Heart left ventricle (tissue), 16 donors: Measurements from ENCODE around the gene RMND1. TPM values are rescaled to one million over a fixed set of nuclear protein-coding genes. Genes with fewer than 3 reads are reported as not detected.
A peak's percentile ranks its signal among the peaks of the same experiment; 100 is the strongest.

ENCODE experiments used
- ATAC-seq, 4 donors: fragments of 200-7000 bp; cut with Tn5 transposase; one replicate each; pipeline ENCODE4 v1.9.1; 2020 to 2022; ENCODE audit warnings: moderate library complexity in 4 of 4, mild to moderate bottlenecking in 3 of 4, moderate number of reproducible peaks in 1 of 4
- DNase-seq, 5 donors: peaks; one replicate each; pipeline ENCODE4 v3.0.0-alpha.2; 2020
- H3K27ac ChIP-seq, 12 donors: fragments of 200-600 bp; sonication (generic) in 4 of 12; one replicate each; pipeline versions ENCODE4 v1.5.0 to v1.8.0; 2016 to 2022; ENCODE audit warnings: mild to moderate bottlenecking in 2 of 12
- H3K27me3 ChIP-seq, 9 donors: fragments of 200-600 bp; sonication (generic) in 2 of 9; one replicate each; pipeline versions ENCODE4 v1.5.1 to v1.8.0; 2016 to 2022; ENCODE audit warnings: mild to moderate bottlenecking in 3 of 9
- H3K36me3 ChIP-seq, 9 donors: fragments of 200-600 bp; sonication (generic) in 2 of 9; one replicate each; pipeline versions ENCODE4 v1.5.0 to v1.8.0; 2018 to 2022; ENCODE audit warnings: mild to moderate bottlenecking in 2 of 9
- H3K4me1 ChIP-seq, 12 donors: fragments of 200-600 bp; sonication (generic) in 4 of 12; one replicate each; pipeline versions ENCODE4 v1.5.0 to v1.8.0; 2016 to 2022; ENCODE audit warnings: mild to moderate bottlenecking in 3 of 12
- H3K4me3 ChIP-seq, 12 donors: fragments of 200-600 bp; sonication (generic) in 4 of 12; one replicate each; pipeline versions ENCODE4 v1.5.0 to v1.8.0; 2017 to 2022; ENCODE audit warnings: mild to moderate bottlenecking in 9 of 12, moderate library complexity in 4 of 12
- H3K9me3 ChIP-seq, 12 donors: fragments of 200-600 bp; sonication (generic) in 4 of 12; one replicate each; pipeline versions ENCODE4 v1.5.0 to v1.8.0; 2016 to 2022; ENCODE audit warnings: mild to moderate bottlenecking in 1 of 12
- CTCF ChIP-seq, 12 donors: fragments of 200-600 bp; sonication (generic) in 4 of 12; IDR thresholded peaks; one replicate each; pipeline versions ENCODE4 v1.5.0 to v1.8.0; 2018 to 2022; ENCODE audit warnings: antibody characterized with exemption in 12 of 12, mild to moderate bottlenecking in 5 of 12
- POLR2A ChIP-seq, 2 donors: fragments of 450-650 bp; IDR thresholded peaks; one replicate each; pipeline ENCODE4 v1.6.1; 2017; ENCODE audit warnings: antibody characterized with exemption in 2 of 2, mild to moderate bottlenecking in 2 of 2, moderate library complexity in 2 of 2
- WGBS, 4 donors: extraction: QIAGEN DNeasy Blood & Tissue Kit in 2 of 4; methylation state at CpG; one replicate each; pipeline versions ENCODE4 v1.1.5 to v1.1.7; 2013 to 2018; 5-methylcytosine and 5-hydroxymethylcytosine counted together
- intact Hi-C, 10 donors: fragments of 100-400 bp; cut with DNase I; formaldehyde crosslinking; loops; one replicate each; pipeline versions ENCODE4 v1.11.1 to v1.14.2; 2022
- polyA plus RNA-seq, 2 donors: library from polyadenylated mRNA; stranded (reverse); fragments of 200-250 nt; gene quantifications; one replicate each; pipeline ENCODE4 v1.2.3, GENCODE V29; 2013
- total RNA-seq, 9 donors: library from RNA; depleted of rRNA in 2 of 9; stranded (reverse); fragments of >200 nt in 2 of 9; fragmentation: NEBNext Ultra II Directional in 3 of 9; extraction: Animal tissue kit (Norgen Biotek cat#: 25700) in 3 of 9; gene quantifications; one replicate each; pipeline versions ENCODE4 v1.1.0 to v1.2.4, GENCODE V29; 2016 to 2023
- donor health status: ischemic (EF 13 %, LVEDD 7.1; RV severe dilation, severe dysfunction).
- donor health status: healthy with polysubstance abuse.
- donor health status: DM: no; HTN: yes; CAD: no.
- donor health status: DM: no; HTN: no; CAD: no.
- donor health status: ischemic (EF 25% LVEDD 6.9; RV normal size, moderate dysfunction).
- donor health status: ischemic (EF 25% LVEDD 5.7; RV mildly dilated, moderate dysfunction).
- donor health status: healthy.
- donor health status: DM: yes; HTN: yes; CAD: no.
- donor health status: ischemic (EF 35%, LVEDD 5.7; RV mildly dilated, moderate dysfunction).
- donor health status: nonischemic (EF 11% LVEDD 7.7; RV severe dilation, severe dysfunction).
- donor health status: DM: yes; HTN: yes; CAD: no.
- donor health status: PGD.
- donor health status: ischemic (EF 29% LVEDD 5.4; RV normal size, mild dysfunction).
- donor health status: nonischemic (EF 23%, LVEDD 6.1; RV moderate dilation, normal function).

RMND1 gene
- total and polyA plus RNA-seq, 11 donors, result 10.2 to 21.5 (median 17.0) TPM

- Histone ChIP-seq H3K4me1 (peaks cover 0 to 38% (median 11%) of the 10 kb centered on the region in 12 donors), H3K9me3 (no peaks in the 10 kb centered on the region), H3K27ac (peak overlapping the region in 6 of 12 donors; percentile 2 to 88 (median 41)), H3K36me3 (peaks cover 0 to 5% (median 0%) of the 10 kb centered on the region in 9 donors), H3K27me3 (no peaks in the 10 kb centered on the region), H3K4me3 (peak overlapping the region in 5 of 12 donors; percentile 0 to 41 (median 18))
- ATAC-seq, result peak in 3 of 4 donors; percentile 41 to 66 (median 52)
- WGBS, 4 donors, result 76 to 79% (median 78%) methylated on average over 14 of the region's 14 CpGs
- intact Hi-C loops, result no loop called here
- no peak for DNase-seq
- TF ChIP-seq CTCF (IDR thresholded peaks at IDR 0.05), result no peak
- no peak for TF ChIP-seq POLR2A (IDR thresholded peaks at IDR 0.05)
These were observed 71.7 kb downstream of the RMND1 start for GRCh38 chr6:151379933-151380847.

GRCh38 chr6:151377095-151377494 is 74.8 kb downstream of the RMND1 start:
- intact Hi-C loops, result no loop called here
- Histone ChIP-seq H3K36me3 (peaks cover 0 to 11% (median 5%) of the 10 kb centered on the region in 9 donors), H3K27me3 (no peaks in the 10 kb centered on the region), H3K4me3 (no peak overlapping the region), H3K27ac (no peak overlapping the region), H3K4me1 (peaks cover 0 to 48% (median 16%) of the 10 kb centered on the region in 12 donors), H3K9me3 (no peaks in the 10 kb centered on the region)
- no peak for TF ChIP-seq POLR2A (IDR thresholded peaks at IDR 0.05)
- no peak for TF ChIP-seq CTCF (IDR thresholded peaks at IDR 0.05)
- ATAC-seq (no peak), DNase-seq (no peak)
- 64 to 94% (median 83%) methylated on average over 3 of the region's 3 CpGs for WGBS, 4 donors

GRCh38 chr6:151376440-151376839 is 75.5 kb downstream of the RMND1 start:
- no peak for ATAC-seq
- WGBS, 4 donors, result 74 to 80% (median 78%) methylated on average over 1 of the region's 1 CpG
- TF ChIP-seq CTCF (IDR thresholded peaks at IDR 0.05) (no peak), POLR2A (IDR thresholded peaks at IDR 0.05) (no peak)
- H3K9me3 ChIP-seq, result no peaks in the 10 kb centered on the region
- H3K36me3 ChIP-seq, result peaks cover 0 to 17% (median 11%) of the 10 kb centered on the region in 9 donors
- intact Hi-C loops, result no loop called here
- no peaks in the 10 kb centered on the region for H3K27me3 ChIP-seq
- peaks cover 0 to 43% (median 16%) of the 10 kb centered on the region in 12 donors for H3K4me1 ChIP-seq
- H3K4me3 ChIP-seq, result no peak overlapping the region
- DNase-seq, result no peak
- H3K27ac ChIP-seq, result no peak overlapping the region

GRCh38 chr6:151375833-151376232 is 76.1 kb downstream of the RMND1 start:
- no peak overlapping the region for H3K4me3 ChIP-seq
- ATAC-seq (no peak), DNase-seq (no peak)
- WGBS, 4 donors, result 97 to 99% (median 97%) methylated on average over 2 of the region's 2 CpGs
- H3K36me3 ChIP-seq, result peaks cover 0 to 23% (median 17%) of the 10 kb centered on the region in 9 donors
- TF ChIP-seq CTCF (IDR thresholded peaks at IDR 0.05), result no peak
- no peak for TF ChIP-seq POLR2A (IDR thresholded peaks at IDR 0.05)
- H3K27me3 ChIP-seq, result no peaks in the 10 kb centered on the region
- peaks cover 0 to 39% (median 16%) of the 10 kb centered on the region in 12 donors for H3K4me1 ChIP-seq
- no peak overlapping the region for H3K27ac ChIP-seq
- intact Hi-C loops, result no loop called here
- H3K9me3 ChIP-seq, result no peaks in the 10 kb centered on the region
